H1 (cell line): ENCODE results near the gene TENT5A. TPM values are rescaled to one million over a fixed set of nuclear protein-coding genes. Genes with fewer than 3 reads are reported as not detected.

ENCODE experiments used
- CTCF ChIA-PET: fragments of 300-600 bp; sonication (Branson Sonifier 250); formaldehyde crosslinking; loops from one replicate; lab custom pipeline; 2021; ENCODE audit not compliant: partially characterized antibody; lab: Charles Lee
- POLR2A ChIA-PET: fragments of 300-600 bp; sonication (Branson Sonifier 250); formaldehyde crosslinking; loops from one replicate; lab custom pipeline; 2021; ENCODE audit warnings: inconsistent platforms; ENCODE audit not compliant: partially characterized antibody; lab: Charles Lee
- DNase-seq, 2 experiments: peaks; one replicate each; pipeline versions ENCODE4 v3.0.0 to v3.0.0-alpha.2; 2010 to 2022; ENCODE audit warnings: low spot score in 2 of 2, low read depth in 1 of 2, mixed read lengths in 1 of 2
- FAIRE-seq: peaks from 2 replicates; lab custom pipeline; 2011; peaks lifted over from hg19 to GRCh38; lab: Jason Lieb, UNC
- H2AFZ ChIP-seq: 2 replicates; pipeline ENCODE4 v1.8.1; 2012; ENCODE audit warnings: low read length, inconsistent platforms
- H2AK5ac ChIP-seq: 2 replicates; pipeline ENCODE4 v1.6.1; 2013; ENCODE audit warnings: low read depth, low read length
- H2BK120ac ChIP-seq: replicated peaks from 2 replicates; pipeline ENCODE3; 2013; ENCODE audit warnings: low read depth, low read length, inconsistent platforms
- H2BK12ac ChIP-seq: 2 replicates; pipeline ENCODE4 v1.6.1; 2013; ENCODE audit warnings: low read depth, low read length
- H2BK15ac ChIP-seq: 2 replicates; pipeline ENCODE4 v1.6.1; 2013; ENCODE audit warnings: low read length
- H2BK20ac ChIP-seq: 2 replicates; pipeline ENCODE4 v1.6.1; 2013; ENCODE audit warnings: low read length
- H2BK5ac ChIP-seq: 2 replicates; pipeline ENCODE4 v1.6.1; 2013; ENCODE audit warnings: low read depth, low read length
- H3K14ac ChIP-seq: 2 replicates; pipeline ENCODE4 v1.6.1; 2013; ENCODE audit warnings: inconsistent platforms; ENCODE audit not compliant: insufficient read length
- H3K18ac ChIP-seq: 2 replicates; pipeline ENCODE4 v1.6.1; 2013; ENCODE audit warnings: low read length; ENCODE audit errors: extremely low read depth
- H3K23ac ChIP-seq: 2 replicates; pipeline ENCODE4 v1.6.1; 2013; ENCODE audit warnings: inconsistent platforms; ENCODE audit not compliant: insufficient read length
- H3K23me2 ChIP-seq: 2 replicates; pipeline ENCODE4 v1.6.1; 2013; ENCODE audit warnings: low read depth, low read length
- H3K27ac ChIP-seq: 2 replicates; pipeline ENCODE4 v1.6.1; 2011; ENCODE audit warnings: low read depth, low read length, inconsistent platforms
- H3K27me3 ChIP-seq, 4 experiments: replicated peaks in 1 of 4; 1 replicate in 1 of 4; 2 replicates in 3 of 4; pipeline versions ENCODE4 v1.6.1 to v1.8.1; 2011 to 2013; ENCODE audit warnings: low read length in 3 of 4, mild to moderate bottlenecking in 3 of 4, inconsistent platforms in 2 of 4, mixed read lengths in 2 of 4, moderate library complexity in 1 of 4; ENCODE audit not compliant: control insufficient read depth in 3 of 4, insufficient read depth in 3 of 4; ENCODE audit errors: extremely low read depth in 1 of 4
- H3K36me3 ChIP-seq, 4 experiments: 2 replicates each; pipeline versions ENCODE4 v1.6.1 to v1.8.1; 2011 to 2013; ENCODE audit warnings: mild to moderate bottlenecking in 4 of 4, low read length in 3 of 4, moderate library complexity in 2 of 4, control low read depth in 1 of 4, inconsistent platforms in 1 of 4; ENCODE audit not compliant: insufficient read depth in 4 of 4, control insufficient read depth in 2 of 4
- H3K4ac ChIP-seq: replicated peaks from 2 replicates; pipeline ENCODE3; 2013; ENCODE audit warnings: low read length, low read depth, mixed read lengths, inconsistent platforms; ENCODE audit not compliant: insufficient read length
- H3K4me1 ChIP-seq, 4 experiments: replicated peaks in 1 of 4; 1 replicate in 1 of 4; 2 replicates in 3 of 4; pipeline versions ENCODE4 v1.6.1 to v1.8.1; 2011 to 2013; ENCODE audit warnings: low read length in 3 of 4, inconsistent platforms in 2 of 4, mixed read lengths in 1 of 4; ENCODE audit not compliant: insufficient read depth in 4 of 4, control insufficient read depth in 3 of 4
- H3K4me2 ChIP-seq, 2 experiments: 2 replicates each; pipeline versions ENCODE4 v1.6.1 to v1.8.1; 2011 to 2013; ENCODE audit warnings: low read depth in 2 of 2, low read length in 2 of 2, control low read depth in 1 of 2, inconsistent platforms in 1 of 2, mild to moderate bottlenecking in 1 of 2; ENCODE audit not compliant: insufficient read depth in 1 of 2
- H3K4me3 ChIP-seq, 4 experiments: fragments of 200-600, 300-600 bp in 1 of 4; sonication (generic), shearing (Covaris generic), sonication (Bioruptor Twin) in 1 of 4; 2 replicates each; pipeline versions ENCODE4 v1.5.1 to v1.8.1; 2011 to 2016; ENCODE audit warnings: low read length in 4 of 4, low read depth in 3 of 4, control low read depth in 2 of 4, inconsistent platforms in 2 of 4, mild to moderate bottlenecking in 2 of 4, mixed read lengths in 1 of 4, moderate library complexity in 1 of 4; ENCODE audit not compliant: insufficient read depth in 2 of 4; ENCODE audit errors: extremely low read depth in 1 of 4
- H3K56ac ChIP-seq: replicated peaks from 2 replicates; pipeline ENCODE3; 2013; ENCODE audit warnings: low read depth, mild to moderate bottlenecking, mixed read lengths, low read length, inconsistent platforms; ENCODE audit not compliant: insufficient read length
- H3K79me1 ChIP-seq: 2 replicates; pipeline ENCODE4 v1.6.1; 2013; ENCODE audit warnings: low read depth, low read length, control low read depth
- H3K79me2 ChIP-seq, 2 experiments: 2 replicates each; pipeline versions ENCODE4 v1.6.1 to v1.8.1; 2012 to 2013; ENCODE audit warnings: low read length in 2 of 2, mild to moderate bottlenecking in 2 of 2, inconsistent platforms in 1 of 2; ENCODE audit not compliant: insufficient read depth in 2 of 2, control insufficient read depth in 1 of 2
- H3K9ac ChIP-seq, 4 experiments: replicated peaks in 1 of 4; 1 replicate in 1 of 4; 2 replicates in 3 of 4; pipeline versions ENCODE4 v1.6.1 to v1.8.1; 2011 to 2013; ENCODE audit warnings: low read depth in 3 of 4, low read length in 3 of 4, control low read depth in 2 of 4, mild to moderate bottlenecking in 2 of 4, moderate library complexity in 2 of 4, inconsistent platforms in 1 of 4; ENCODE audit errors: extremely low read depth in 1 of 4
- H3K9me3 ChIP-seq, 2 experiments: 2 replicates each; pipeline versions ENCODE4 v1.6.1 to v1.8.1; 2012 to 2013; ENCODE audit warnings: mild to moderate bottlenecking in 2 of 2, moderate library complexity in 2 of 2, control low read depth in 1 of 2, inconsistent platforms in 1 of 2, low read depth in 1 of 2, low read length in 1 of 2, mixed read lengths in 1 of 2; ENCODE audit not compliant: insufficient read depth in 2 of 2
- H4K20me1 ChIP-seq, 2 experiments: replicated peaks in 1 of 2; 2 replicates each; pipeline versions ENCODE3 to v1.8.1; 2011 to 2013; ENCODE audit warnings: inconsistent platforms in 2 of 2, low read length in 2 of 2, mild to moderate bottlenecking in 1 of 2; ENCODE audit not compliant: insufficient read depth in 2 of 2, control insufficient read depth in 1 of 2
- H4K5ac ChIP-seq: 2 replicates; pipeline ENCODE4 v1.6.1; 2013; ENCODE audit warnings: low read length, low read depth, mixed read lengths, inconsistent platforms; ENCODE audit not compliant: insufficient read length
- H4K8ac ChIP-seq: 2 replicates; pipeline ENCODE4 v1.8.0; 2013; ENCODE audit warnings: mild to moderate bottlenecking, moderate library complexity, low read length, inconsistent platforms; ENCODE audit not compliant: insufficient read depth; ENCODE audit errors: extremely low read depth
- H4K91ac ChIP-seq: replicated peaks from 2 replicates; pipeline ENCODE3; 2013; ENCODE audit warnings: low read length, mixed read lengths, inconsistent platforms; ENCODE audit not compliant: insufficient read length
- CHD1 ChIP-seq: IDR thresholded peaks from 2 replicates; pipeline ENCODE4 v1.6.1; 2012; ENCODE audit warnings: low read depth, low read length, improper control_type of control experiment
- CHD2 ChIP-seq: IDR thresholded peaks from 2 replicates; pipeline ENCODE4 v1.6.1; 2012; ENCODE audit warnings: low read length, improper control_type of control experiment
- EP300 ChIP-seq, 2 experiments: IDR thresholded peaks; 1 replicate in 1 of 2; 2 replicates in 1 of 2; pipeline ENCODE4 v1.6.1; 2011 to 2012; ENCODE audit warnings: low read depth in 2 of 2, low read length in 2 of 2, mild to moderate bottlenecking in 2 of 2, borderline replicate concordance in 1 of 2, inconsistent platforms in 1 of 2, moderate library complexity in 1 of 2
- GABPA ChIP-seq: IDR thresholded peaks from 2 replicates; pipeline ENCODE4 v1.6.1; 2011; ENCODE audit warnings: mild to moderate bottlenecking, low read length, moderate library complexity, borderline replicate concordance; ENCODE audit not compliant: insufficient read depth
- HDAC6 ChIP-seq: IDR thresholded peaks from one replicate; pipeline ENCODE4 v1.7.1; 2012; ENCODE audit warnings: low read depth, mild to moderate bottlenecking, inconsistent platforms, low read length, moderate library complexity
- POU5F1 ChIP-seq: IDR thresholded peaks from 2 replicates; pipeline ENCODE4 v1.6.1; 2011; ENCODE audit warnings: low read depth, mild to moderate bottlenecking, low read length, moderate library complexity
- RAD21 ChIP-seq, 2 experiments: IDR thresholded peaks in 1 of 2; conservative IDR thresholded peaks in 1 of 2; 2 replicates each; pipeline ENCODE4 v1.6.1; 2011; ENCODE audit warnings: low read depth in 2 of 2, low read length in 2 of 2, improper control_type of control experiment in 1 of 2, inconsistent platforms in 1 of 2, mild to moderate bottlenecking in 1 of 2, moderate library complexity in 1 of 2
- SIRT6 ChIP-seq: IDR thresholded peaks from one replicate; pipeline ENCODE4 v1.7.1; 2012; ENCODE audit warnings: low read length, inconsistent platforms
- TBP ChIP-seq: IDR thresholded peaks from 2 replicates; pipeline ENCODE4 v1.6.1; 2011; ENCODE audit warnings: low read depth, low read length, improper control_type of control experiment
- YY1 ChIP-seq: IDR thresholded peaks from 2 replicates; pipeline ENCODE4 v1.6.1; 2011; ENCODE audit warnings: low read depth, mild to moderate bottlenecking, low read length
- WGBS, 2 experiments: shearing (Covaris generic) in 1 of 2; methylation state at CpG; one replicate each; pipeline versions ENCODE4 v1.1.6 to v1.1.7; 2013 to 2015; ENCODE audit warnings: low lambda C conversion rate in 2 of 2, mixed read lengths in 2 of 2, inconsistent platforms in 1 of 2, low coverage in 1 of 2, missing lambda C conversion rate in 1 of 2; ENCODE audit not compliant: insufficient replicate concordance in 2 of 2, insufficient coverage in 1 of 2, insufficient read length in 1 of 2; ENCODE audit errors: extremely low coverage in 1 of 2, missing lambda C conversion rate in 1 of 2; 5-methylcytosine and 5-hydroxymethylcytosine counted together
- polyA plus RNA-seq, 7 experiments: library from polyadenylated mRNA; depleted of rRNA in 3 of 7; stranded (reverse) in 5 of 7; unstranded in 2 of 7; fragments of >200 nt in 5 of 7; fragments of 200-250 nt in 2 of 7; gene quantifications; 1 replicate in 5 of 7; 2 replicates in 1 of 7; 4 replicates in 1 of 7; pipeline versions ENCODE4 v1.2.1 to v1.2.3, GENCODE V29; 2011 to 2013; ENCODE audit warnings: missing spikeins in 2 of 7, mixed read lengths in 2 of 7
- total RNA-seq: library from RNA; stranded (reverse); fragmentation: NEBNext Ultra II Directional; extraction: Animal tissue kit (Norgen Biotek cat#: 25700); gene quantifications from 2 replicates; pipeline ENCODE4 v1.2.1, GENCODE V29; 2021
- TF ChIP-seq, protein P1 (sequence below): IDR thresholded peaks from 2 replicates; pipeline ENCODE4 v1.6.1; 2012; ENCODE audit warnings: low read length, inconsistent platforms

Gene TENT5A
- total and polyA plus RNA-seq, 2 of the 8 experiments (the other 6 are each of a cell fraction or from before 2014, with no cell fraction given) = 0.91 to 2.9 TPM

DNA sequence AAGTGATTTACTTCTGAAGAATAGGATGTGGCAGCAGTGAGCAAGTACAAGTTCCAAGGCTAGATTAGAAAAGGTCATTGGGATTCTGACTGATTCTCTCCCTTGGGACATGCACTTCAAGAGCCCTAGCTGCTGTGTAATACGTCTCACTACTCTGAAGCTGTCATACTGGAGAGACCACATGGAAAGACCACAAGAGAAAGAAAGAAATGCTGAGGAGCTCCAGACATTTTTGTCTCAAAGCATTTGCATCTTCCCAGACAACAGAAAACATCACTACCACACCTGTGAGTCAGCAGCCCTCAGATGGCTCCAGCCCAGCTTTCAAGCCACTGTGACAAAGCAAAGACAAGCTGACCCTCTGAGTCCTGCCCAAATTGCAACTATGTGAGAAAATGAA is 20.7 kb downstream of the TENT5A start:
- Histone ChIP-seq H4K8ac (no peak overlapping the region), H3K4me3 (no peak overlapping the region)
- no peak for TF ChIP-seq TBP
- no peak for TF ChIP-seq POU5F1
- no peak for TF ChIP-seq CHD2
- no peak for TF ChIP-seq SIRT6
- TF ChIP-seq, protein P1, sequence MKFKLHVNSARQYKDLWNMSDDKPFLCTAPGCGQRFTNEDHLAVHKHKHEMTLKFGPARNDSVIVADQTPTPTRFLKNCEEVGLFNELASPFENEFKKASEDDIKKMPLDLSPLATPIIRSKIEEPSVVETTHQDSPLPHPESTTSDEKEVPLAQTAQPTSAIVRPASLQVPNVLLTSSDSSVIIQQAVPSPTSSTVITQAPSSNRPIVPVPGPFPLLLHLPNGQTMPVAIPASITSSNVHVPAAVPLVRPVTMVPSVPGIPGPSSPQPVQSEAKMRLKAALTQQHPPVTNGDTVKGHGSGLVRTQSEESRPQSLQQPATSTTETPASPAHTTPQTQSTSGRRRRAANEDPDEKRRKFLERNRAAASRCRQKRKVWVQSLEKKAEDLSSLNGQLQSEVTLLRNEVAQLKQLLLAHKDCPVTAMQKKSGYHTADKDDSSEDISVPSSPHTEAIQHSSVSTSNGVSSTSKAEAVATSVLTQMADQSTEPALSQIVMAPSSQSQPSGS = no peak
- TF ChIP-seq EP300 (IDR thresholded peaks at IDR 0.05; ENCODE audit: borderline replicate concordance in 1 of 2, low read depth in 2 of 2, low read length in 2 of 2) = no peak
- TF ChIP-seq YY1 = no peak
- TF ChIP-seq CHD1 = no peak
- no peak for TF ChIP-seq RAD21 (IDR thresholded peaks at IDR 0.05 in 1 of 2, conservative IDR thresholded peaks at IDR 0.05 in 1 of 2; ENCODE audit: low read depth in 2 of 2, low read length in 2 of 2)
- TF ChIP-seq HDAC6 = no peak
- TF ChIP-seq GABPA = no peak
- TF ChIP-seq, all 59 proteins: peak for 0
- no peak overlapping the region for H3K4ac ChIP-seq
- H3K9me3 ChIP-seq = no peaks in the 10 kb centered on the region; a peak in 1 of 4 replicates
- no peak overlapping the region for H3K9ac ChIP-seq
- H2BK15ac ChIP-seq = no peak overlapping the region
- H3K23ac ChIP-seq = no peak overlapping the region
- no peak overlapping the region for H2BK20ac ChIP-seq
- FAIRE-seq = no peak
- H2BK12ac ChIP-seq = no peak overlapping the region
- no peak overlapping the region for H3K14ac ChIP-seq
- H3K27ac ChIP-seq = no peak overlapping the region; the same call in 1 of the 2 replicates
- H3K4me1 ChIP-seq = no peaks in the 10 kb centered on the region
- POLR2A ChIA-PET = interaction anchor here (0.6 kb wide), 1 partner anchor 1688 kb away, joined by 3 read pairs; no protein-coding TSS in a partner anchor
- H3K56ac ChIP-seq = no peak overlapping the region
- no peak overlapping the region for H2BK120ac ChIP-seq
- no peaks in the 10 kb centered on the region for H4K20me1 ChIP-seq
- no peaks in the 10 kb centered on the region for H3K23me2 ChIP-seq
- H4K5ac ChIP-seq = no peak overlapping the region
- no peaks in the 10 kb centered on the region for H3K79me1 ChIP-seq
- H2AFZ ChIP-seq = no peak overlapping the region
- H2BK5ac ChIP-seq = no peak overlapping the region
- H4K91ac ChIP-seq = no peak overlapping the region
- H3K27me3 ChIP-seq = no peaks in the 10 kb centered on the region
- CTCF ChIA-PET = interaction anchor here (1.4 to 5.3 kb wide), 3 partner anchors 14 to 308 kb away, joined by 4 to 24 read pairs (median 14); partner anchors contain the start of gene TENT5A
- WGBS, 2 experiments = 70% methylated on average over 1 of the region's 1 CpG; no CpG with 5 or more reads in 1 of the 2 experiments
- no peak overlapping the region for H3K4me2 ChIP-seq
- no peak overlapping the region for H2AK5ac ChIP-seq
- H3K36me3 ChIP-seq = no peaks in the 10 kb centered on the region
- DNase-seq = no peak
- H3K79me2 ChIP-seq = no peaks in the 10 kb centered on the region
- H3K18ac ChIP-seq = no peak overlapping the region
